Neural crest cell (in vitro differentiated cells): Measurements from ENCODE around the gene ANKRD60. TPM values are rescaled to one million over a fixed set of nuclear protein-coding genes. Genes with fewer than 3 reads are reported as not detected.
A peak's percentile ranks its signal among the peaks of the same experiment; 100 is the strongest.

ENCODE experiments used
- DNase-seq: peaks from one replicate; pipeline ENCODE4 v3.0.0; 2021; ENCODE audit warnings: low read depth, mixed read lengths, low spot score
- H3K27ac Mint-ChIP-seq: one replicate; pipeline ENCODE4 v1.8.0; 2021; ENCODE audit warnings: mild to moderate bottlenecking, mixed read lengths; ENCODE audit not compliant: unreplicated experiment
- H3K27me3 Mint-ChIP-seq: 2 replicates; pipeline ENCODE4 v1.8.0; 2021; ENCODE audit warnings: low read depth, mild to moderate bottlenecking, mixed read lengths
- H3K36me3 Mint-ChIP-seq: 2 replicates; pipeline ENCODE4 v1.8.0; 2021; ENCODE audit warnings: low read depth, mild to moderate bottlenecking, mixed read lengths
- H3K4me1 Mint-ChIP-seq: 2 replicates; pipeline ENCODE4 v1.8.0; 2021; ENCODE audit warnings: mixed read lengths
- H3K4me3 Mint-ChIP-seq: one replicate; pipeline ENCODE4 v1.8.0; 2021; ENCODE audit warnings: mild to moderate bottlenecking, mixed read lengths
- H3K9me3 Mint-ChIP-seq: 2 replicates; pipeline ENCODE4 v1.8.0; 2021; ENCODE audit warnings: mixed read lengths
- total RNA-seq: library from RNA; stranded (reverse); gene quantifications from 2 replicates; pipeline ENCODE4 v1.2.1, GENCODE V29; 2021
- TF ChIP-seq, protein P1 (sequence below): fragments of 200-600 bp; sonication (generic); conservative IDR thresholded peaks from 2 replicates; pipeline ENCODE4 v1.5.0; 2021; ENCODE audit warnings: antibody characterized with exemption, mild to moderate bottlenecking

ANKRD60 gene
- total RNA-seq, 1 donor from 2014 or later, result not detected

DNA sequence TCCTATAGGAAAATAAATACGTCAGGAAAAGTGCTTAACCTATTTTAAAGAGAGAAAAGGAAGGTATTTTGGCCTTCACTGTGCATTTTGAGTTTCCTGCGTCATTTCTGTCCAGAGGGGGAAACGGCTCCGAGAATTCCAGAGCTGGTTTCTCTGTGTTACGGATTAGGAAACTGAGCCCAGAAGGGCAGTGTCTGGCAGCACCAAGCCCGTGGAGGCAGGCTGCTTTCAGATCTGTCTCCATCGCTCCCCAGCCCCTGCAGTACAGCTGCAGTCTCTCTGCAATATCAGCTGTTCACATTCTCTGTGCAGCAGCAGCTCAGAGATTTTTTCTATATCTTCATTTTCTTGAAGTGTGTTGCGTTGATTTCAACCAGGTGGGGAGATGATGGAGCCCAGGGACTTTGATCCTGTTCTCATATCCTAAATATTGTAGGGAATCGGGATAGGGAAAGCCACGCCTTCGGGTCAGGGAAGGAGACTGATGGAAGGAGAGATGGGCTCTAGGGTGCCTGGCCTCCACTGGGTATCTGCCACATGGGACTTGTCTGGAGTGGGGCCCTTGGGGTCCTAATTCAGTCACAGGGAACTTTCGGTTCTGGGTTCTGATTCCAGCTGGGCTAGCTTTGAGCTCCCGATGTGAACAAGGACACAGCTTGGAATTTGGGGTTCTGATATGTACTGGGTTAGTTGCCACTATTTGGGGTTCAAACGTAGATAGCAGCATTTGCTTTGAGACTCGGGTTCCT lies 2.8 kb downstream of the ANKRD60 start:
- Mint-ChIP-seq H3K4me1 (peaks cover 9% of the 10 kb centered on the region), H3K27me3 (peaks cover 91% of the 10 kb centered on the region), H3K9me3 (peaks cover 6% of the 10 kb centered on the region), H3K4me3 (peak overlapping the region; percentile 11), H3K36me3 (peaks cover 5% of the 10 kb centered on the region), H3K27ac (no peak overlapping the region)
- TF ChIP-seq, protein P1, sequence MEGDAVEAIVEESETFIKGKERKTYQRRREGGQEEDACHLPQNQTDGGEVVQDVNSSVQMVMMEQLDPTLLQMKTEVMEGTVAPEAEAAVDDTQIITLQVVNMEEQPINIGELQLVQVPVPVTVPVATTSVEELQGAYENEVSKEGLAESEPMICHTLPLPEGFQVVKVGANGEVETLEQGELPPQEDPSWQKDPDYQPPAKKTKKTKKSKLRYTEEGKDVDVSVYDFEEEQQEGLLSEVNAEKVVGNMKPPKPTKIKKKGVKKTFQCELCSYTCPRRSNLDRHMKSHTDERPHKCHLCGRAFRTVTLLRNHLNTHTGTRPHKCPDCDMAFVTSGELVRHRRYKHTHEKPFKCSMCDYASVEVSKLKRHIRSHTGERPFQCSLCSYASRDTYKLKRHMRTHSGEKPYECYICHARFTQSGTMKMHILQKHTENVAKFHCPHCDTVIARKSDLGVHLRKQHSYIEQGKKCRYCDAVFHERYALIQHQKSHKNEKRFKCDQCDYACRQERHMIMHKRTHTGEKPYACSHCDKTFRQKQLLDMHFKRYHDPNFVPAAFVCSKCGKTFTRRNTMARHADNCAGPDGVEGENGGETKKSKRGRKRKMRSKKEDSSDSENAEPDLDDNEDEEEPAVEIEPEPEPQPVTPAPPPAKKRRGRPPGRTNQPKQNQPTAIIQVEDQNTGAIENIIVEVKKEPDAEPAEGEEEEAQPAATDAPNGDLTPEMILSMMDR, result no peak
- no peak for DNase-seq

DNA sequence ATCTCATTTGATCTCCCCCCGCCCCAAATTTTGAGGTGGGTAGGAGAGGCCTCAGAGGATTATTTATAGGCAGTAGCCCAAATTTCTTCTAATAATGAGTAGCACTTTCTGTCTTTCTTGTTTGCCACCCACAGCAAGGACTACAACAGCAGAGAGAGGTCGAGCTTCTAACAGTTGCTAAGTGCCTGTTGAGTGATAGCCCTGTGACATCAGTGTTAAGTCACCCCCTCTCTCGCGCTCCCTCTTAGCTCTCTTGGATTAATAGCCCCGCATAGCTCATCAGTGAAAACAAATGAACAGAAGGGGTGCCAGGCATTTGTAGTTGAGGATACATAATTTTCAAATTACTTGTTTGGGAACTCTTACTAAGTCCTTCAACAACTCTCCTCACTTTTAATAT lies 3.5 kb downstream of the ANKRD60 start:
- DNase-seq, result no peak
- peaks cover 6% of the 10 kb centered on the region for H3K9me3 Mint-ChIP-seq
- H3K4me3 Mint-ChIP-seq, result no peak overlapping the region
- no peak overlapping the region for H3K27ac Mint-ChIP-seq
- TF ChIP-seq, protein P1, result no peak
- H3K4me1 Mint-ChIP-seq, result peaks cover 9% of the 10 kb centered on the region
- peaks cover 91% of the 10 kb centered on the region for H3K27me3 Mint-ChIP-seq
- H3K36me3 Mint-ChIP-seq, result peaks cover 5% of the 10 kb centered on the region

DNA sequence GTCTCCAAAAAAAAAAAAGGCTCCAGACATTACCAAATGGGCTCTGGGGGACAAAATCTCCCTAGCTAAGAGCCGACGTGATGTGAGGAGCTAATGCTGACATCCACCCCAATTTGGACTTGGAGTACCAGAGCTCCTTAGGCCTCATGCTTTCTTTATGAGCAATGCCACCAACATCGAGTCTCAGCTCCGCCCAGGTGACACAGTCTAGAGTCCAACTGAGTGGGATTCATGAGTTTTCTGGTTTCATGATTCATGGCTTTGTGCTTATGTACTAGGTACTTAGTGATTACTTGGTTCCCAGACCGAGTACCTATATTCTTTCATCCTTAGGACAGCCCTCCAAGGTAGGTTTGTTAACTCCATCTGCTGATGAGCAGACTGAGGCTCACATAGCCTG lies 4.4 kb downstream of the ANKRD60 start:
- peaks cover 5% of the 10 kb centered on the region for H3K36me3 Mint-ChIP-seq
- H3K4me1 Mint-ChIP-seq, result peaks cover 5% of the 10 kb centered on the region
- no peak overlapping the region for H3K4me3 Mint-ChIP-seq
- H3K9me3 Mint-ChIP-seq, result peaks cover 8% of the 10 kb centered on the region
- DNase-seq, result no peak
- TF ChIP-seq, protein P1, result no peak
- H3K27ac Mint-ChIP-seq, result no peak overlapping the region
- peaks cover 91% of the 10 kb centered on the region for H3K27me3 Mint-ChIP-seq

DNA sequence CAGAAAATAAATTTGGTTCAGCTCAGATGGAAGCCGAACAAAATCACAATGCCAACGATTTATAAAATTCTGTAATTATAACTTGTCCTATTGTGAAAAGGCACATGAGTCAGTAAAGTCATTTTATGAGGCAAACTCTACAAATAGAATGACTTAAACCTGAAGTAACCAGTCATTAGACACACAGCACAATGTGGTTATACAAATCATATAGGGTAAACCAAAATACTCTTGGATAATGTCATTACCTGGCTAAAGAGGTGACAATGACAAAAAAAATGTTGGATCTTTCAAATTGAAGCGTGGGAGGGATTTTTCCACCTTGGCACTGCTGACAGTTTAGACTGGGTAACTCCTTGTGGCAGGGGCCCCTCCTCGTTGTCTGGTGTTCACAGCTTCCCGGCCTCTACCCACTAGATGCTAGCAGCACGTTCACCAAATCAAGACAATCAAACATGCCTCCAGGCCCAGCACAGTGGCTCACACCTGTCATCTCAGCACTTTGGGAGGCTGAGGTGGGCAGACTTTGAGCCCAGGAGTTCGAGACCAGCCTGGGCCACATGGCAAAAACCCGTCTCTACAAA lies 5.0 kb downstream of the ANKRD60 start:
- H3K27me3 Mint-ChIP-seq, result peaks cover 92% of the 10 kb centered on the region
- H3K4me1 Mint-ChIP-seq, result no peaks in the 10 kb centered on the region
- DNase-seq, result no peak
- no peak overlapping the region for H3K27ac Mint-ChIP-seq
- H3K4me3 Mint-ChIP-seq, result no peak overlapping the region
- TF ChIP-seq, protein P1, result no peak
- H3K36me3 Mint-ChIP-seq, result peaks cover 9% of the 10 kb centered on the region
- H3K9me3 Mint-ChIP-seq, result peaks cover 11% of the 10 kb centered on the region

DNA sequence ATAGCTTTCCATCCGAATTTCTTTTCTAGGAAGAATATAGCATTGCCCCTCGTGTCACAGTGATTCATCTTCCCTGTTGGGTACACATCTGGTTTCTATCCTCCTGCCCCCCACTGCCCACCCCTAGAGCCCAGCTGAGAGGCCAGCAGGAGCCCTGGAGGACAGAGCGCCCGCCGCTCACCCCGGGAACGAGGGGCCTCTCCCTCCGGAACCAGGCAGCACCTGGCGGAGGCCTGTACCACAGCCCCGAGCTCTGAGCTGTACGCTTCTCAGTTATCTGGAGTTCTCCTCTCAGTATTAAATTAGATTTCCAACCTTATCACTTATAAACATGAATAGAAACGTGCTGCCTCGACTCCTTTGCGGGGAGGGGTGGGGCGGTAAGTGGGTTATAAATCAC lies 6.0 kb downstream of the ANKRD60 start:
- Mint-ChIP-seq H3K4me1 (no peaks in the 10 kb centered on the region), H3K4me3 (no peak overlapping the region), H3K27me3 (peaks cover 93% of the 10 kb centered on the region), H3K9me3 (peaks cover 11% of the 10 kb centered on the region), H3K27ac (no peak overlapping the region), H3K36me3 (peaks cover 9% of the 10 kb centered on the region)
- TF ChIP-seq, protein P1, result no peak
- no peak for DNase-seq
